Nephron progenitor cell (in vitro differentiated cells): ENCODE data around the gene CITED4.

Source experiments
- DNase-seq: peaks from one replicate; pipeline ENCODE4 v3.0.0; 2021
- H3K27ac Mint-ChIP-seq: 2 replicates; pipeline ENCODE4 v1.8.0; 2021; ENCODE audit warnings: mild to moderate bottlenecking, moderate library complexity, mixed read lengths
- H3K27me3 Mint-ChIP-seq: 2 replicates; pipeline ENCODE4 v1.8.0; 2021; ENCODE audit warnings: mild to moderate bottlenecking, low read depth, mixed read lengths; ENCODE audit not compliant: poor library complexity
- H3K36me3 Mint-ChIP-seq: 2 replicates; pipeline ENCODE4 v1.8.0; 2021; ENCODE audit warnings: low read depth, mixed read lengths
- H3K4me1 Mint-ChIP-seq: 2 replicates; pipeline ENCODE4 v1.8.0; 2021; ENCODE audit warnings: mixed read lengths
- H3K4me3 Mint-ChIP-seq: 2 replicates; pipeline ENCODE4 v1.8.0; 2021; ENCODE audit warnings: mild to moderate bottlenecking, moderate library complexity, mixed read lengths
- H3K9me3 Mint-ChIP-seq: 2 replicates; pipeline ENCODE4 v1.8.0; 2021; ENCODE audit warnings: mild to moderate bottlenecking, moderate library complexity, mixed read lengths
- TF ChIP-seq, protein P1 (sequence below): fragments of 200-600 bp; sonication (generic); IDR thresholded peaks from 2 replicates; pipeline ENCODE4 v1.5.0; 2021; ENCODE audit warnings: antibody characterized with exemption

CITED4 gene

GRCh38 chr1:40815420-40815819 is 46.7 kb downstream of the CITED4 start:
- Mint-ChIP-seq H3K9me3 (no peaks in the 10 kb centered on the region), H3K27me3 (peaks cover 34% of the 10 kb centered on the region), H3K4me3 (no peak overlapping the region), H3K4me1 (peaks cover 44% of the 10 kb centered on the region), H3K27ac (no peak overlapping the region), H3K36me3 (no peaks in the 10 kb centered on the region)
- DNase-seq: no peak
- TF ChIP-seq, protein P1, sequence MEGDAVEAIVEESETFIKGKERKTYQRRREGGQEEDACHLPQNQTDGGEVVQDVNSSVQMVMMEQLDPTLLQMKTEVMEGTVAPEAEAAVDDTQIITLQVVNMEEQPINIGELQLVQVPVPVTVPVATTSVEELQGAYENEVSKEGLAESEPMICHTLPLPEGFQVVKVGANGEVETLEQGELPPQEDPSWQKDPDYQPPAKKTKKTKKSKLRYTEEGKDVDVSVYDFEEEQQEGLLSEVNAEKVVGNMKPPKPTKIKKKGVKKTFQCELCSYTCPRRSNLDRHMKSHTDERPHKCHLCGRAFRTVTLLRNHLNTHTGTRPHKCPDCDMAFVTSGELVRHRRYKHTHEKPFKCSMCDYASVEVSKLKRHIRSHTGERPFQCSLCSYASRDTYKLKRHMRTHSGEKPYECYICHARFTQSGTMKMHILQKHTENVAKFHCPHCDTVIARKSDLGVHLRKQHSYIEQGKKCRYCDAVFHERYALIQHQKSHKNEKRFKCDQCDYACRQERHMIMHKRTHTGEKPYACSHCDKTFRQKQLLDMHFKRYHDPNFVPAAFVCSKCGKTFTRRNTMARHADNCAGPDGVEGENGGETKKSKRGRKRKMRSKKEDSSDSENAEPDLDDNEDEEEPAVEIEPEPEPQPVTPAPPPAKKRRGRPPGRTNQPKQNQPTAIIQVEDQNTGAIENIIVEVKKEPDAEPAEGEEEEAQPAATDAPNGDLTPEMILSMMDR: no peak
